DMS 273 treated with DMSO at 0.1 percent for 48 hours (cell line): Measurements from ENCODE around the gene CNTNAP3.
"Not testable (repeated sequence)": the region's sequence is repeated elsewhere in the genome, so short reads cannot be mapped to it uniquely, and the experiment has no call there.

Experiments used
- DNase-seq: peaks from one replicate; lab custom pipeline; 2025; lab: John Stamatoyannopoulos, UW

The CNTNAP3 gene

DNA sequence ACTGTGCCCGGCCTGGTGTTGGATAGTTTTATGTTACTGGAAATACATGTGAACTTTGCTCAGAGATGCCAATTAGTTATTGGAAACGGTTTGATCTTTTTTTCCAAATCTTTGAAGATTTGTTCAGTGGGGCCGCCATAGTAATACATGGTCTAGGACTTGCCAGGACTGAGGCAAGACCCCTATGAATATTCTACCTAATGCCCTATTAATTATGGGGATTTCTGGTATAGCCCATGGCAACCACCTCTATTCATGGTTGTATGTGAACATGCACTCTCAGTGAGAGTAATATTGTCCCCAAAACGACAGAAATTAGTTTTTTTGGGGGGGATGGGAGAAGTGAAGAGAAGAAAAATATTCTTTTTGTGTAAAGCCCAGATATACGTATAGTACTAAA lies 220.3 kb downstream of the CNTNAP3 start:
- not testable (repeated sequence) for DNase-seq

- not testable (repeated sequence) for DNase-seq
These were observed 225.0 kb downstream of the CNTNAP3 start for GRCh38 chr9:39062966-39063365.

DNA sequence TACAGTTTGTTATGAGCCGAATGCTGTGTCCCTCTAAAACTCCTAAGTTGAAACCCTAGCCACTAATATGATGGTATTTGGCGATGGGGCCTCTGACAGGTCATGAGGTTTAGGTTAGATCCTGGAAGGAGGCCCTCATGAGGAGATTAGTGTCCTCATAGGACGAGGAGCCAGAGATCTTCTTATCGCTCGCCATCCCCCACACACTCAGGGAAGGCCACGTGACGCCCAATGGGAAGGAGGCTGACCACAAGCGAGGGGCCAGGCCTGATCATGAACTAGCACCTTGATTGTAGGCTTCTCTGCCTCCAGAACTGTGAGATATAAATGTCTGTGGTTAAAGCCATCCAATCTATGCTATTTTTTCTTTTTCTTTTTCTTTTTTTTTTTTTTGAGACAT lies 233.5 kb downstream of the CNTNAP3 start:
- not testable (repeated sequence) for DNase-seq

GRCh38 chr9:39046833-39047232 lies 241.1 kb downstream of the CNTNAP3 start:
- DNase-seq = not testable (repeated sequence)

DNA sequence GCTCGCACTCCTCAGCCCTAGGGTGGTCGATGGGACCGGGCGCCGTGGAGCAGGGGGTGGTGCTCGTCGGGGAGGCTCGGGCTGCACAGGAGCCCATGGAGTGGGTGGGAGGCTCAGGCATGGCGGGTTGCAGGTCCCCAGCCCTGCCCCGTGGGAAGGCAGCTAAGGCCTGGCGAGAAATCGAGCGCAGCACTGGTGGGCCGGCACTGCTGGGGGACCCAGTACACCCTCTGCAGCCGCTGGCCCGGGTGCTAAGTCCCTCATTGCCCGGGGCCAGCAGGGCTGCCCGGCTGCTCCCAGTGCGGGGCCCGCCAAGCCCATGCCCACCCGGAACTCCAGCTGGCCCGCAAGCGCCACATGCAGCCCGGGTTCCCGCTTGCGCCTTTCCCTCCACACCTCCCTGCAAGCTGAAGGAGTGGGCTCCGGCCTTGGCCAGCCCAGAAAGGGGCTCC lies 245.6 kb downstream of the CNTNAP3 start:
- DNase-seq = not testable (repeated sequence)

DNA sequence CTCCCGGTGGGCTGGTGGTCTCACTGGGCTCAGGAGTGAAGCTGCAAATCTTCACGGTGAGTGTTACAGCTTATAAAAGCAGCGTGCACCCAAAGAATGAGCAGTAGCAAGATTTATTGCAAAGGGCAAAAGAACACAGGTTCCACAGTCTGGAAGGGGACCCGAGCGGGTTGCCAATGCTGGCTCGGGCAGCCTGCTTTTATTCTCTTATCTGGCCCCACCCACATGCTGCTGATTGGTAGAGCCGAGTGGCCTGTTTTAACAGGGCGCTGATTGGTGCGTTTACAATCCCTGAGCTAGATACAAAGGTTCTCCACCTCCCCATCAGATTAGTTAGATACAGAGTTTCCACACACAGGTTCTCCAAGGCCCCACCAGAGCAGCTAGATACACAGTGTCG lies 246.2 kb downstream of the CNTNAP3 start:
- not testable (repeated sequence) for DNase-seq

GRCh38 chr9:39039148-39039547 lies 248.8 kb downstream of the CNTNAP3 start:
- DNase-seq = not testable (repeated sequence)

DNA sequence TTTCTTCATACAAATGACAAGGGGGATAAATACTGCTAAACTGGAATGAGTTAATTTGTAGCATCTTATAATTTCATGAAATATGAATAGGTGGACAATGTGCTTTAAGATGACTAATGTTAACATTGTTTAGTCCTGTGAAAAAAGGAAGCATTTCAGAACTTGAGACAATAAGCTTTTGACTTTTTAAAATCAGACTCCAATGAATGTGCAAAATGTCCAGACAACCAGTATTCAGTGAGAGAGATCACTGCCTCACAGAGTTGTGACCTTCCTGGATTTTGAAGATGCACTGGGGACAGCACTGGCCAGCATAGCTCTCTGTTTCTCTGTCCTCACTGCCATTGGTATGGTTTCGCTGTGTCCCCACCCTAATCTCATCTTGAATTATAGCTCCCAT lies 249.7 kb downstream of the CNTNAP3 start:
- DNase-seq = not testable (repeated sequence)

- not testable (repeated sequence) for DNase-seq
These were observed 254.1 kb downstream of the CNTNAP3 start for GRCh38 chr9:39033849-39034248.

DNA sequence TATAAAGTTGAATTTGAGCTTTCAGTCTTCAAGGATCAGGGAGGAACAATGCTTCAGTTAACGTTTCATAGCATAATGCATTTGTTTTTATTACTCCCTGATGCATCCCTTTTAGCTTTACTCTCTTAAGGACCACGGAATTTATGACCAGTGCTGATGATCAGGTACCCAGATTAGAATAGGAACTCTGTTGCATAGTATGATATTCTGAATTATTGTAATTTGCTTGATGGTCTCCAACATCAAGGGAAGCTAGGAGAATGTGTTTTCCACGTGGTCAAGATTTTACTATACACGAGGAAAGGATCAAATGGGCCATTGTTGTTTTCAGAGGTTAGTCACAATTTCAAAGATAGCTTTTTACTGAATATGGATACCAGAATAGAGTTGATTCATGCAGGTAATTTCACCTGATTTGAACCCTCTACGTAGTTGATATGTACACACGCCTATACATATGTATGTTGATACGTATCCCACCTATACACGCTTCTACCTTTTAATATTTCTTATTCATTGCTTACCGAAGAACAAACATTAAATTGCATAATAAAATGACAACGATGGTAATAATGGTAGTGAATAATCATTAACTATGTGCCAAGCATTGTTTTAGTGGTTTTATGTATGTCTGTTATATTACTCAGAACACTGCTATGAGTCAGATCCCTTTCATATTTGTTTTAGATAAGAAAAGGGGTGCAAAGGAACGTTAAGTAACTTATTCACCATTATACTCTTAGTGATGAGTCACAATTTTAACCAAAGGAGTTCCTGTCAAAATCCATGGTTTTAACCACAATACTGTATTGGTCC lies 257.6 kb downstream of the CNTNAP3 start:
- not testable (repeated sequence) for DNase-seq

GRCh38 chr9:39028855-39029254 lies 259.1 kb downstream of the CNTNAP3 start:
- DNase-seq = not testable (repeated sequence)

DNA sequence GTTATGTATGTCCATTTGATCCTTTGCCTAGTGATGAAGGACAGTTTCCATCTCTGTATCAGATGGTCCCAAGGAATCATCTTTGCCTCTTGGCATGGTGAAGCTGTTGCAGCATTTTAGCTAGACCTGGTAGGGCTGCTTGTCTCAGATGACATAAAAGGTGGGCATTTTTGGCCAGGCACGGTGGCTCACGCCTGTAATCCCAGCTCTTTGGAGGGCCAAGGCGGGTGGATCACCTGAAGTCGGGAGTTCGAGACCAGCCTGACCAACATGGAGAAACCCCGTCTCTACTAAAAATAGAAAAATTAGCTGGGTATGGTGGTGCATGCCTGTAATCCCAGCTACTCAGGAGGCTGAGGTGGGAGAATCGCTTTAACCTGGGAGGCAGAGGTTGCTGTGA lies 259.8 kb downstream of the CNTNAP3 start:
- DNase-seq = not testable (repeated sequence)

GRCh38 chr9:39025911-39026588 lies 261.9 kb downstream of the CNTNAP3 start:
- not testable (repeated sequence) for DNase-seq
